ENCODE results near the gene NFIB.

The NFIB gene

DNA sequence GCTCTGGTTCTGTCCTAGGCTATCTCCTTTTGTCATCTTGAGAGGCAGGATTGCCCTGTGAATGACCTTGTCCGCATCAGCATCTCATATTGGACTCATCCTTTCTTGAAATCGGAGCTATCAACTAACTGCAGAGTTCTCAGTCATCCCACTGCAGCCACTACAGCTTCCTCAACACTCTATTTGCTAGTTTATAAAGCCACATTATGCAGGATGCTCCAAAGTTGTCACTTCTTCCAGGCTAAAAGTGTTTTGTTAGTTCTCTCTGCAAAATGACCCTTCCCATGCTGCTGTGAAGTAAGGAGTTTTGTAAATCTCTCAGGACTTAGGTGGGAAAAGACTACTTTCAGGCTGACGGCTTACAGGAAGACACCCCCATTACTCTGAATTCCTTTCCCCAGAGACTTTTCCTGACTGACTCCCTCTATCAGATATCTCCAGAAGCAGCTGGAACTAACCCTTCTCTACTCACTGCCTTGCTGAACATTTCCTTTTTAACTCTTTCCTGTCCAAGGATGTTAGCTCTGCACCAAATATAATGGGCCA lies 257.6 kb downstream of the NFIB start:
- no peak for TF ChIP-seq CTCF (IDR thresholded peaks at IDR 0.05; ENCODE audit: borderline replicate concordance, insufficient read depth, low read depth, low read length)
- no peak overlapping the region for H3K4me3 ChIP-seq (ENCODE audit: low read depth, low read length)

DNA sequence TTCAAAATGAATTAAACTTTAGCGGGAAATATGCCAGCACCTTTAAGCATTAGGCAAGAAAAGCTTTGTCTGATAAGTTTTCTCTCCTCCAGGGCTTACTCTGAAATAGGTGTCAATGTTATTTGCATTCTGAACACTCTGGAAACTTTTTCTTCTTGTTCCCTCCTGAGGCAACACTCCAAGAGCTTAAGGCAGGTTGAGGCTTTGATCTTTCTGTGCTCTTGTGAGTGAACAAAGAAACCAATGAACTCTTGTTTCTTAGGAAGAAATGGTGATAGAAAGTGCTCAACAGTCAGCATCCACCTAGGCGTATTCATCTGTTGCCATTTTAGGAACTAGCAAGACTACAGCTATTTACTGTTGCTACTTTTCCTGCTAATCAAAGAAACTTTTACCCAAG lies 259.8 kb downstream of the NFIB start:
- no peak overlapping the region for H3K4me3 ChIP-seq (ENCODE audit: low read depth, low read length)
- TF ChIP-seq CTCF (IDR thresholded peaks at IDR 0.05; ENCODE audit: borderline replicate concordance, insufficient read depth, low read depth, low read length): no peak

- no peak for TF ChIP-seq CTCF (IDR thresholded peaks at IDR 0.05; ENCODE audit: borderline replicate concordance, insufficient read depth, low read depth, low read length)
- no peak overlapping the region for H3K4me3 ChIP-seq (ENCODE audit: low read depth, low read length)
Observed at GRCh38 chr9:14052359-14052758, 261.6 kb downstream of the NFIB start.

GRCh38 chr9:14051419-14051818 lies 262.5 kb downstream of the NFIB start:
- no peak overlapping the region for H3K4me3 ChIP-seq (ENCODE audit: low read depth, low read length)
- no peak for TF ChIP-seq CTCF (IDR thresholded peaks at IDR 0.05; ENCODE audit: borderline replicate concordance, insufficient read depth, low read depth, low read length)

GRCh38 chr9:14043483-14043882 lies 270.5 kb downstream of the NFIB start:
- TF ChIP-seq CTCF (IDR thresholded peaks at IDR 0.05; ENCODE audit: borderline replicate concordance, insufficient read depth, low read depth, low read length): no peak
- no peak overlapping the region for H3K4me3 ChIP-seq (ENCODE audit: low read depth, low read length)

GRCh38 chr9:14037331-14037730 lies 276.6 kb downstream of the NFIB start:
- no peak overlapping the region for H3K4me3 ChIP-seq (ENCODE audit: low read depth, low read length)

More at GRCh38 chr9:14037331-14037730, 276.6 kb downstream of the NFIB start:
- TF ChIP-seq CTCF (IDR thresholded peaks at IDR 0.05; ENCODE audit: borderline replicate concordance, insufficient read depth, low read depth, low read length): no peak
